IMR-90 (cell line): Measurements from ENCODE around the gene TMPRSS7. TPM values are rescaled to one million over a fixed set of nuclear protein-coding genes. Genes with fewer than 3 reads are reported as not detected.

Source experiments
- ATAC-seq: fragments of 200-7000 bp; cut with Tn5 transposase; 2 replicates; pipeline ENCODE4 v1.9.1; 2020; ENCODE audit warnings: low read depth, mild to moderate bottlenecking, moderate library complexity
- Bru-seq: library from RNA; stranded (reverse); fragments of 400-500 nt; gene quantifications from one replicate; lab custom pipeline; 2021; lab: Mats Ljungman, UMichigan
- BruChase-seq, 2 experiments: library from RNA; stranded (reverse); fragments of 400-500 nt; gene quantifications; one replicate each; lab custom pipeline; 2021; lab: Mats Ljungman, UMichigan
- BruUV-seq: library from RNA; stranded (reverse); fragments of 400-500 nt; replicated peaks from 2 replicates; lab custom pipeline; 2021; lab: Mats Ljungman, UMichigan
- CTCF ChIA-PET: fragments of 300-600 bp; formaldehyde crosslinking; extraction: SDS; loops from one replicate; lab custom pipeline; 2021; ENCODE audit warnings: antibody characterized with exemption; lab: Yijun Ruan, JAX
- POLR2A ChIA-PET: fragments of 300-600 bp; sonication (Branson Sonifier 250); formaldehyde crosslinking; loops from one replicate; lab custom pipeline; 2022; ENCODE audit warnings: antibody characterized with exemption; ENCODE audit not compliant: unreplicated experiment; lab: Charles Lee
- DNase-seq: peaks from one replicate; pipeline ENCODE4 v3.0.0; 2013
- H2AFZ ChIP-seq: replicated peaks from 2 replicates; pipeline ENCODE3; 2013; ENCODE audit warnings: low read length, mild to moderate bottlenecking; ENCODE audit not compliant: poor library complexity
- H2AK5ac ChIP-seq: 2 replicates; pipeline ENCODE4 v1.6.1; 2013; ENCODE audit warnings: low read depth, low read length, inconsistent platforms
- H2AK9ac ChIP-seq: replicated peaks from 2 replicates; pipeline ENCODE3; 2013; ENCODE audit warnings: mild to moderate bottlenecking, low read depth, low read length, moderate library complexity; ENCODE audit not compliant: poor library complexity
- H2BK120ac ChIP-seq: 2 replicates; pipeline ENCODE4 v1.6.1; 2013; ENCODE audit warnings: low read depth, low read length, inconsistent platforms
- H2BK15ac ChIP-seq: 3 replicates; pipeline ENCODE4 v1.6.1; 2013; ENCODE audit warnings: low read depth, low read length, inconsistent platforms
- H2BK20ac ChIP-seq: 2 replicates; pipeline ENCODE4 v1.6.1; 2013; ENCODE audit warnings: low read depth, mild to moderate bottlenecking, inconsistent platforms, low read length, moderate library complexity
- H2BK5ac ChIP-seq: 2 replicates; pipeline ENCODE4 v1.6.1; 2013; ENCODE audit warnings: mild to moderate bottlenecking, low read depth, low read length, inconsistent platforms; ENCODE audit not compliant: poor library complexity, severe bottlenecking
- H3K14ac ChIP-seq: replicated peaks from 2 replicates; pipeline ENCODE4 v1.6.1; 2013; ENCODE audit warnings: low read depth, low read length, inconsistent platforms
- H3K18ac ChIP-seq: 2 replicates; pipeline ENCODE4 v1.6.1; 2013; ENCODE audit warnings: low read depth, low read length, control low read depth
- H3K23ac ChIP-seq: 2 replicates; pipeline ENCODE4 v1.6.1; 2013; ENCODE audit warnings: low read depth, low read length, inconsistent platforms
- H3K27ac ChIP-seq: 2 replicates; pipeline ENCODE4 v1.5.1; 2013; ENCODE audit warnings: mild to moderate bottlenecking, control low read depth, low read length; ENCODE audit not compliant: insufficient read depth
- H3K27me3 ChIP-seq: 2 replicates; pipeline ENCODE4 v1.6.1; 2013; ENCODE audit warnings: low read length; ENCODE audit not compliant: control insufficient read depth, insufficient read depth
- H3K36me3 ChIP-seq: 2 replicates; pipeline ENCODE4 v1.6.1; 2013; ENCODE audit warnings: low read length, mixed read lengths; ENCODE audit not compliant: control insufficient read depth, insufficient read depth
- H3K4ac ChIP-seq: 2 replicates; pipeline ENCODE4 v1.6.1; 2013; ENCODE audit warnings: low read depth, low read length, inconsistent platforms
- H3K4me1 ChIP-seq: 2 replicates; pipeline ENCODE4 v1.6.1; 2013; ENCODE audit warnings: low read length, mixed read lengths; ENCODE audit not compliant: control insufficient read depth, insufficient read depth
- H3K4me2 ChIP-seq: 2 replicates; pipeline ENCODE4 v1.6.1; 2013; ENCODE audit warnings: low read depth, mild to moderate bottlenecking, control low read depth, low read length, moderate library complexity
- H3K4me3 ChIP-seq: 2 replicates; pipeline ENCODE4 v1.5.1; 2013; ENCODE audit warnings: low read depth, mild to moderate bottlenecking, control low read depth, low read length, moderate library complexity; ENCODE audit not compliant: insufficient read depth
- H3K56ac ChIP-seq: 2 replicates; pipeline ENCODE4 v1.6.1; 2013; ENCODE audit warnings: low read length, inconsistent platforms; ENCODE audit not compliant: insufficient read depth; ENCODE audit errors: extremely low read depth
- H3K79me1 ChIP-seq, 2 experiments: 2 replicates each; pipeline ENCODE4 v1.6.1; 2013; ENCODE audit warnings: low read length in 2 of 2, inconsistent platforms in 1 of 2, low read depth in 1 of 2
- H3K9ac ChIP-seq: 2 replicates; pipeline ENCODE4 v1.6.1; 2013; ENCODE audit warnings: low read depth, low read length, control low read depth
- H3K9me1 ChIP-seq: 2 replicates; pipeline ENCODE4 v1.6.1; 2013; ENCODE audit warnings: low read length, inconsistent platforms; ENCODE audit not compliant: insufficient read depth
- H3K9me3 ChIP-seq: 2 replicates; pipeline ENCODE4 v1.6.1; 2013; ENCODE audit warnings: low read length; ENCODE audit not compliant: control insufficient read depth, insufficient read depth
- H4K20me1 ChIP-seq: 2 replicates; pipeline ENCODE4 v1.6.1; 2013; ENCODE audit warnings: low read length, inconsistent platforms; ENCODE audit not compliant: insufficient read depth
- H4K5ac ChIP-seq: 2 replicates; pipeline ENCODE4 v1.6.1; 2013; ENCODE audit warnings: mild to moderate bottlenecking, low read depth, low read length, control low read depth
- H4K8ac ChIP-seq, 2 experiments: 2 replicates each; pipeline ENCODE4 v1.6.1; 2013; ENCODE audit warnings: low read depth in 2 of 2, low read length in 2 of 2, control low read depth in 1 of 2, inconsistent platforms in 1 of 2
- H4K91ac ChIP-seq: 2 replicates; pipeline ENCODE4 v1.6.1; 2013; ENCODE audit warnings: low read depth, low read length, inconsistent platforms; ENCODE audit not compliant: insufficient read depth
- BHLHE40 ChIP-seq: fragments of 150-350 bp; IDR thresholded peaks from 2 replicates; pipeline ENCODE4 v1.6.1; 2016; ENCODE audit warnings: mild to moderate bottlenecking, low read depth, low read length
- CEBPB ChIP-seq: IDR thresholded peaks from 2 replicates; pipeline ENCODE4 v1.6.1; 2012; ENCODE audit warnings: low read depth, low read length, improper control_type of control experiment
- CHD1 ChIP-seq: IDR thresholded peaks from 2 replicates; pipeline ENCODE4 v1.6.1; 2012; ENCODE audit warnings: low read depth, low read length, improper control_type of control experiment
- CTCF ChIP-seq: conservative IDR thresholded peaks from 2 replicates; pipeline ENCODE4 v1.5.1; 2012; ENCODE audit warnings: mild to moderate bottlenecking, low read depth, low read length, improper control_type of control experiment
- ELK1 ChIP-seq: fragments of 150-350 bp; IDR thresholded peaks from 2 replicates; pipeline ENCODE4 v1.6.1; 2016; ENCODE audit warnings: low read depth, mild to moderate bottlenecking, low read length, moderate library complexity, borderline replicate concordance
- NFE2L2 ChIP-seq: fragments of 150-350 bp; IDR thresholded peaks from 2 replicates; pipeline ENCODE4 v1.6.1; 2016; ENCODE audit warnings: low read depth, mild to moderate bottlenecking, low read length
- POLR2A ChIP-seq: IDR thresholded peaks from 2 replicates; pipeline ENCODE4 v1.6.1; 2012; ENCODE audit warnings: mild to moderate bottlenecking, low read depth, low read length
- RCOR1 ChIP-seq: IDR thresholded peaks from 2 replicates; pipeline ENCODE4 v1.6.1; 2012; ENCODE audit warnings: mild to moderate bottlenecking, low read length, improper control_type of control experiment; ENCODE audit not compliant: insufficient replicate concordance
- RFX5 ChIP-seq: IDR thresholded peaks from 2 replicates; pipeline ENCODE4 v1.8.0; 2012; ENCODE audit warnings: low read depth, mild to moderate bottlenecking, low read length, moderate library complexity
- USF2 ChIP-seq: fragments of 150-350 bp; IDR thresholded peaks from 2 replicates; pipeline ENCODE4 v1.6.1; 2017; ENCODE audit warnings: mild to moderate bottlenecking, antibody characterized with exemption, low read length, low read depth
- WGBS, 2 experiments: methylation state at CpG; one replicate each; pipeline versions ENCODE4 v1.1.5 to v1.1.7; 2013; ENCODE audit warnings: missing lambda C conversion rate in 2 of 2; ENCODE audit not compliant: insufficient read length in 1 of 2; ENCODE audit errors: extremely low coverage in 2 of 2; 5-methylcytosine and 5-hydroxymethylcytosine counted together
- dilution Hi-C: fragments of 300-500 bp; cut with HindIII; formaldehyde crosslinking; loops from one replicate; pipeline ENCODE4 v1.14.3; 2018; ENCODE audit warnings: low sequenced_read_pairs; ENCODE audit not compliant: unreplicated experiment
- in situ Hi-C: fragments of 300-500 bp; cut with MboI; formaldehyde crosslinking; loops from 3 replicates; pipeline ENCODE4 v1.14.3; 2019; ENCODE audit warnings: low sequenced_read_pairs, inconsistent platforms, mixed read lengths
- intact Hi-C: fragments of 100-400 bp; cut with micrococcal nuclease; formaldehyde crosslinking; loops from 2 replicates; pipeline ENCODE4 v1.10.0; 2022
- long read RNA-seq: library from polyadenylated mRNA; unstranded; transcript quantifications from one replicate; pipeline ENCODE4 v2.0.0, GENCODE V29; 2021; ENCODE audit not compliant: unreplicated experiment
- polyA plus RNA-seq, 3 experiments: library from polyadenylated mRNA; depleted of rRNA; stranded (reverse); fragments of >200 nt; gene quantifications; 2 replicates each; pipeline ENCODE4 v1.2.3, GENCODE V29; 2012; ENCODE audit warnings: low replicate concordance in 1 of 3
- total RNA-seq: library from RNA; depleted of rRNA; stranded (reverse); fragments of >200 nt; gene quantifications from 2 replicates; pipeline ENCODE4 v1.2.3, GENCODE V29; 2012; rRNA removed

Gene TMPRSS7
- total RNA-seq, result not detected in 2 replicates
- polyA plus RNA-seq (2012; rRNA removed), result 0.07 TPM in 1 of 2 replicates, not detected in the other
- 0.02 TPM in 1 of 2 replicates, not detected in the other for polyA plus RNA-seq (2012; cell fraction: cytosol; rRNA removed)
- polyA plus RNA-seq (2012; cell fraction: nucleus; rRNA removed; ENCODE audit: low replicate concordance), result 0.05 and 0.09 TPM in 2 replicates
- percentile 8 among the genes with signal in this experiment for Bru-seq, nascent RNA
- BruChase-seq, experiment 1, labeled RNA remaining after a 6-hour chase, result percentile 4 among the genes with signal in this experiment
- percentile 12 among the genes with signal in this experiment for BruChase-seq, experiment 2, labeled RNA remaining after a 2-hour chase
- long read RNA-seq, result 0 reads

GRCh38 chr3:112034436-112034835 lies at the start of gene TMPRSS7:
TMPRSS7 (plus strand) TSS chr3:112034736; CDS start chr3:112034846, 110 bp downstream.
- in situ Hi-C loops, result no loop called here
- no peaks in the 10 kb centered on the region for H4K20me1 ChIP-seq

More at GRCh38 chr3:112034436-112034835, at the start of gene TMPRSS7:
- Histone ChIP-seq H3K27me3 (no peaks in the 10 kb centered on the region), H3K36me3 (no peaks in the 10 kb centered on the region), H4K8ac (no peak within 1 kb of the TSS), H2AK5ac (no peak within 1 kb of the TSS), H4K91ac (no peak within 1 kb of the TSS), H2AFZ (no peak within 1 kb of the TSS), H2BK120ac (no peak within 1 kb of the TSS), H2BK5ac (no peak within 1 kb of the TSS), H3K18ac (no peak within 1 kb of the TSS), H3K9ac (no peak within 1 kb of the TSS), H4K5ac (no peak within 1 kb of the TSS), H2AK9ac (no peak within 1 kb of the TSS), H3K56ac (no peak within 1 kb of the TSS), H3K4ac (no peak within 1 kb of the TSS), H3K79me1 (no peaks in the 10 kb centered on the region), H3K4me3 (no peak within 1 kb of the TSS), H3K27ac (no peak within 1 kb of the TSS), H3K9me1 (no peaks in the 10 kb centered on the region), H3K9me3 (no peaks in the 10 kb centered on the region), H3K23ac (no peak within 1 kb of the TSS), H3K4me1 (peaks cover 1% of the 10 kb centered on the region; the same call in 1 of the 2 replicates), H3K4me2 (no peak within 1 kb of the TSS), H2BK15ac (no peak within 1 kb of the TSS), H3K14ac (no peak within 1 kb of the TSS), H2BK20ac (no peak within 1 kb of the TSS)
- ChIA-PET POLR2A (no interaction called here), CTCF (interaction anchor here (1.2 kb wide), 1 partner anchor 9 kb away, joined by 4 read pairs; no protein-coding TSS in a partner anchor)
- no peak for DNase-seq
- TF ChIP-seq NFE2L2 (no peak), CEBPB (no peak), RCOR1 (no peak), USF2 (no peak), CTCF (no peak), CHD1 (no peak), RFX5 (no peak), BHLHE40 (no peak), ELK1 (no peak), POLR2A (no peak)
- BruUV-seq, result no TSS peak
- no peak for ATAC-seq
- no CpG with 5 or more reads among the region's 4 CpGs for WGBS, 2 experiments
- intact Hi-C loops (no loop called here), dilution Hi-C loops (no loop called here)
